Glutamatergic neuron (in vitro differentiated cells): ENCODE results near the gene ERP27. TPM values are rescaled to one million over a fixed set of nuclear protein-coding genes. Genes with fewer than 3 reads are reported as not detected.

Source experiments
- DNase-seq: peaks from one replicate; pipeline ENCODE4 v3.0.0; 2022
- H3K27ac Mint-ChIP-seq: one replicate; pipeline ENCODE4 v1.8.0; 2020; ENCODE audit warnings: mild to moderate bottlenecking, mixed read lengths, inconsistent platforms; ENCODE audit not compliant: unreplicated experiment
- H3K27me3 Mint-ChIP-seq: one replicate; pipeline ENCODE4 v1.8.0; 2020; ENCODE audit warnings: mild to moderate bottlenecking, moderate library complexity, mixed read lengths, inconsistent platforms; ENCODE audit not compliant: unreplicated experiment
- H3K36me3 Mint-ChIP-seq: one replicate; pipeline ENCODE4 v1.8.0; 2020; ENCODE audit warnings: mild to moderate bottlenecking, mixed read lengths, inconsistent platforms; ENCODE audit not compliant: unreplicated experiment
- H3K4me1 Mint-ChIP-seq: one replicate; pipeline ENCODE4 v1.8.0; 2020; ENCODE audit warnings: mild to moderate bottlenecking, low read depth, mixed read lengths, inconsistent platforms; ENCODE audit not compliant: unreplicated experiment
- H3K4me3 Mint-ChIP-seq: one replicate; pipeline ENCODE4 v1.8.0; 2020; ENCODE audit warnings: mild to moderate bottlenecking, mixed read lengths, inconsistent platforms; ENCODE audit not compliant: unreplicated experiment
- H3K9me3 Mint-ChIP-seq: one replicate; pipeline ENCODE4 v1.8.0; 2020; ENCODE audit warnings: mild to moderate bottlenecking, moderate library complexity, mixed read lengths, inconsistent platforms; ENCODE audit not compliant: unreplicated experiment
- CTCF ChIP-seq: fragments of 200-600 bp; sonication (generic); IDR thresholded peaks from one replicate; pipeline ENCODE4 v1.5.0; 2021; ENCODE audit not compliant: partially characterized antibody, unreplicated experiment
- total RNA-seq: library from RNA; stranded (reverse); fragmentation: NEBNext Ultra II Directional; extraction: Animal tissue kit (Norgen Biotek cat#: 25700); gene quantifications from one replicate; pipeline ENCODE4 v1.2.1, GENCODE V29; 2021; ENCODE audit not compliant: unreplicated experiment

The ERP27 gene
- total RNA-seq, 1 donor from 2014 or later = not detected

GRCh38 chr12:14965221-14965620 lies 26.9 kb upstream of the ERP27 start:
- Mint-ChIP-seq H3K27ac (no peak overlapping the region), H3K4me3 (no peak overlapping the region), H3K27me3 (no peaks in the 10 kb centered on the region), H3K36me3 (no peaks in the 10 kb centered on the region), H3K9me3 (no peaks in the 10 kb centered on the region), H3K4me1 (no peaks in the 10 kb centered on the region)
- no peak for TF ChIP-seq CTCF
- DNase-seq = no peak

DNA sequence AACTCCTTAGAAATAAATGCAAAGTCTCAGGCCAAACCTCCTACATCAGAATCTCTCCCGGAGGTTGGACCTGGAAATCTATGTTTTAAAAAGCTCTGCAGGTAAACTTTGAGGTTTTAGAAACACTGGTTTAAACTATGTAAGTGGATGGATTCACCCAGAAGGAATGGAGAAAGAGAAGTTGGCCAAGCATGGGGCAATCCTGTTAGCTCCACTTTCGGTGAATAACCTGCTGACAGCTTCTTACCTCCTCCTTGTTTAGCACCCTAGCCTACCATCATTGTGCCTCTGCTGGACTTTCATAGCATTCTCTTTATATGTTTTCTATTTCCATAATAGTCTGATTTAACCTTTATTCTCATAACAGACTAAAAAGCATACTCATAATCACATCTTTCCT lies 26.1 kb upstream of the ERP27 start:
- no peak for TF ChIP-seq CTCF
- no peak overlapping the region for H3K27ac Mint-ChIP-seq

DNA sequence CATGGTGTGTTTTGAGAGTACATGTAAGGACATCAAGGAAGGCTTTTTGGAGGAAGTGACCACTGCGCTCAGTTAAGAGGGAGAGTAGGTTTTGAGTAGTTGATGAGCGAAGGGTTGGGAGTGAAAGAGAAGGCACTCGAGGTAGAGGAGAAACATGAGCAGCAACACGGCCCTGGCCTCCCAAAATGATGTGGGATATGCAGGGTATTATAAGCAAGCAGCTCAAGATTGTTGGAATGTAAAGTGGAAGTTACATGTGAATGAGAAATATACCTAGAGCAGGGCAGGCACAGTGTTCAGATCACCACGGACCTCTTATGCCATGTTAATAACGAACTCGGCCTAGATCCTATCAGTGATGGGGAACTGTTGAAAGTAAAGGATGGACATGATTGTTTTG lies 25.2 kb upstream of the ERP27 start:
- no peaks in the 10 kb centered on the region for H3K27me3 Mint-ChIP-seq
- no peaks in the 10 kb centered on the region for H3K9me3 Mint-ChIP-seq
- no peak for TF ChIP-seq CTCF
- no peaks in the 10 kb centered on the region for H3K4me1 Mint-ChIP-seq
- H3K36me3 Mint-ChIP-seq = no peaks in the 10 kb centered on the region
- DNase-seq = no peak
- H3K27ac Mint-ChIP-seq = no peak overlapping the region
- H3K4me3 Mint-ChIP-seq = no peak overlapping the region

More for the DNA sequence above, 26.1 kb upstream of the ERP27 start:
- no peak for DNase-seq
- H3K9me3 Mint-ChIP-seq = no peaks in the 10 kb centered on the region
- no peak overlapping the region for H3K4me3 Mint-ChIP-seq
- H3K27me3 Mint-ChIP-seq = no peaks in the 10 kb centered on the region
- no peaks in the 10 kb centered on the region for H3K4me1 Mint-ChIP-seq
- no peaks in the 10 kb centered on the region for H3K36me3 Mint-ChIP-seq

GRCh38 chr12:14962797-14963196 lies 24.5 kb upstream of the ERP27 start:
- DNase-seq = no peak
- no peaks in the 10 kb centered on the region for H3K9me3 Mint-ChIP-seq
- no peak overlapping the region for H3K27ac Mint-ChIP-seq
- H3K27me3 Mint-ChIP-seq = no peaks in the 10 kb centered on the region
- H3K4me3 Mint-ChIP-seq = no peak overlapping the region
- TF ChIP-seq CTCF = no peak
- no peaks in the 10 kb centered on the region for H3K4me1 Mint-ChIP-seq
- no peaks in the 10 kb centered on the region for H3K36me3 Mint-ChIP-seq

GRCh38 chr12:14962153-14962539 lies 23.8 kb upstream of the ERP27 start:
- TF ChIP-seq CTCF = no peak
- H3K27ac Mint-ChIP-seq = no peak overlapping the region
- H3K36me3 Mint-ChIP-seq = no peaks in the 10 kb centered on the region
- H3K4me1 Mint-ChIP-seq = no peaks in the 10 kb centered on the region
- no peaks in the 10 kb centered on the region for H3K27me3 Mint-ChIP-seq
- H3K4me3 Mint-ChIP-seq = no peak overlapping the region
- DNase-seq = no peak
- H3K9me3 Mint-ChIP-seq = no peaks in the 10 kb centered on the region
